HepG2 (cell line): ENCODE data around the gene C13orf46. TPM values are rescaled to one million over a fixed set of nuclear protein-coding genes. Genes with fewer than 3 reads are reported as not detected.

Experiments used
- ATAC-seq: fragments of 200-7000 bp; cut with Tn5 transposase; 3 replicates; pipeline ENCODE4 v1.9.1; 2020; ENCODE audit warnings: mild to moderate bottlenecking, moderate library complexity
- BruUV-seq: library from RNA; stranded (reverse); fragments of 400-500 nt; replicated peaks from 2 replicates; lab custom pipeline; 2021; lab: Mats Ljungman, UMichigan
- CTCF ChIA-PET: fragments of 300-600 bp; formaldehyde crosslinking; extraction: SDS; loops from one replicate; lab custom pipeline; 2021; ENCODE audit warnings: low total read pairs, inconsistent platforms, low intra/inter-chr PET ratio; lab: Yijun Ruan, JAX
- POLR2A ChIA-PET: fragments of 350-600 bp; sonication (Branson Sonifier 250); formaldehyde crosslinking; loops from one replicate; lab custom pipeline; 2020; ENCODE audit warnings: antibody characterized with exemption, inconsistent platforms; lab: Yijun Ruan, JAX
- DNase-seq: peaks from one replicate; pipeline ENCODE4 v3.0.0-alpha.2; 2015; ENCODE audit warnings: low spot score
- FAIRE-seq: peaks from 3 replicates; lab custom pipeline; 2011; peaks lifted over from hg19 to GRCh38; lab: Jason Lieb, UNC
- H2AFZ ChIP-seq: one replicate; pipeline ENCODE4 v1.6.1; 2011; ENCODE audit warnings: low read length, inconsistent platforms
- H3K27ac ChIP-seq: fragments of 300-600 bp; 3 replicates; pipeline ENCODE4 v1.8.0; 2011; ENCODE audit warnings: mixed run types, mild to moderate bottlenecking, mixed read lengths, low read length, inconsistent platforms; ENCODE audit not compliant: insufficient read depth; ENCODE audit errors: extremely low read length
- H3K27me3 ChIP-seq, 2 experiments: fragments of 200-600 bp in 1 of 2; 2 replicates in 1 of 2; 3 replicates in 1 of 2; pipeline versions ENCODE4 v1.6.0 to v1.8.0; 2011; ENCODE audit warnings: low read length in 2 of 2, mild to moderate bottlenecking in 2 of 2, moderate library complexity in 2 of 2, inconsistent platforms in 1 of 2; ENCODE audit not compliant: insufficient read depth in 2 of 2, control insufficient read depth in 1 of 2
- H3K36me3 ChIP-seq, 2 experiments: fragments of 200-600 bp in 1 of 2; replicated peaks in 1 of 2; 2 replicates in 1 of 2; 3 replicates in 1 of 2; pipeline versions ENCODE4 v1.5.1 to v1.8.0; 2011; ENCODE audit warnings: low read length in 2 of 2, inconsistent platforms in 1 of 2; ENCODE audit not compliant: insufficient read depth in 2 of 2, control insufficient read depth in 1 of 2
- H3K4me1 ChIP-seq: 2 replicates; pipeline ENCODE4 v1.5.1; 2012; ENCODE audit warnings: low read length, inconsistent platforms; ENCODE audit not compliant: insufficient read depth
- H3K4me2 ChIP-seq: 2 replicates; pipeline ENCODE4 v1.6.0; 2011; ENCODE audit warnings: low read depth, low read length, inconsistent platforms
- H3K4me3 ChIP-seq, 3 experiments: fragments of 200-600 bp in 1 of 3; sonication (generic), shearing (Covaris generic) in 1 of 3; replicated peaks in 1 of 3; 2 replicates each; pipeline ENCODE4 v1.5.1; 2011 to 2016; ENCODE audit warnings: low read length in 3 of 3, inconsistent platforms in 2 of 3, low read depth in 2 of 3, mild to moderate bottlenecking in 2 of 3, control low read depth in 1 of 3, mixed read lengths in 1 of 3; ENCODE audit not compliant: insufficient read depth in 1 of 3
- H3K79me2 ChIP-seq: one replicate; pipeline ENCODE4 v1.6.1; 2011; ENCODE audit warnings: low read length, inconsistent platforms; ENCODE audit not compliant: insufficient read depth
- H3K9ac ChIP-seq: 2 replicates; pipeline ENCODE4 v1.6.0; 2011; ENCODE audit warnings: mild to moderate bottlenecking, low read depth, low read length, inconsistent platforms; ENCODE audit not compliant: insufficient read depth
- H3K9me3 ChIP-seq: 2 replicates; pipeline ENCODE4 v1.5.1; 2012; ENCODE audit warnings: mild to moderate bottlenecking, low read length
- H4K20me1 ChIP-seq: 2 replicates; pipeline ENCODE4 v1.6.0; 2011; ENCODE audit warnings: inconsistent platforms, mild to moderate bottlenecking, low read length, moderate library complexity; ENCODE audit not compliant: insufficient read depth
- CENPBD1 ChIP-seq: sonication (generic); formaldehyde crosslinking; IDR thresholded peaks from 2 replicates; pipeline ENCODE4 v1.8.0; 2022; ENCODE audit warnings: missing genetic modification reagents, low read depth, mild to moderate bottlenecking, borderline replicate concordance
- CSRNP1 ChIP-seq: sonication (generic); formaldehyde crosslinking; IDR thresholded peaks from 2 replicates; pipeline ENCODE4 v1.8.1; 2023; ENCODE audit warnings: mild to moderate bottlenecking, missing genetic modification reagents
- GZF1 ChIP-seq: sonication (generic); formaldehyde crosslinking; IDR thresholded peaks from 2 replicates; pipeline ENCODE4 v1.5.1; 2020; ENCODE audit warnings: mild to moderate bottlenecking, missing genetic modification reagents
- HNRNPL ChIP-seq: fragments of 200-400 bp; formaldehyde crosslinking; IDR thresholded peaks from 2 replicates; pipeline ENCODE4 v1.6.1; 2017; ENCODE audit warnings: mild to moderate bottlenecking, low read depth, low read length
- NR0B2 ChIP-seq: sonication (generic); formaldehyde crosslinking; IDR thresholded peaks from 2 replicates; pipeline ENCODE4 v1.4.0; 2020; ENCODE audit warnings: mild to moderate bottlenecking, missing genetic modification reagents
- PAF1 ChIP-seq: IDR thresholded peaks from 2 replicates; pipeline ENCODE4 v1.6.1; 2016; ENCODE audit warnings: missing genetic modification reagents, missing compliant biosample characterization
- SP1 ChIP-seq, 2 experiments: fragments of 450-650 bp in 1 of 2; sonication (generic) in 1 of 2; formaldehyde crosslinking in 1 of 2; IDR thresholded peaks; 2 replicates each; pipeline versions ENCODE4 v1.4.0 to v1.6.1; 2016 to 2020; ENCODE audit warnings: missing genetic modification reagents in 1 of 2
- TFDP1 ChIP-seq: IDR thresholded peaks from 2 replicates; pipeline ENCODE4 v1.6.1; 2016; ENCODE audit warnings: missing compliant biosample characterization, missing genetic modification reagents, borderline replicate concordance
- ZFP82 ChIP-seq: sonication (generic); formaldehyde crosslinking; IDR thresholded peaks from 2 replicates; pipeline ENCODE4 v1.5.1; 2020; ENCODE audit warnings: mild to moderate bottlenecking, missing genetic modification reagents, borderline replicate concordance
- ZHX1 ChIP-seq: sonication (generic); formaldehyde crosslinking; IDR thresholded peaks from 2 replicates; pipeline ENCODE4 v1.8.1; 2022; ENCODE audit warnings: low read depth, mild to moderate bottlenecking, missing genetic modification reagents
- ZNF235 ChIP-seq: sonication (generic); formaldehyde crosslinking; IDR thresholded peaks from 2 replicates; pipeline ENCODE4 v1.8.1; 2023; ENCODE audit warnings: mild to moderate bottlenecking, missing genetic modification reagents, borderline replicate concordance
- ZNF446 ChIP-seq: sonication (generic); formaldehyde crosslinking; IDR thresholded peaks from 2 replicates; pipeline ENCODE4 v1.5.0; 2020; ENCODE audit warnings: mild to moderate bottlenecking, missing genetic modification reagents
- WGBS: methylation state at CpG from one replicate; pipeline ENCODE4 v1.1.6; 2017; ENCODE audit warnings: low lambda C conversion rate; 5-methylcytosine and 5-hydroxymethylcytosine counted together
- in situ Hi-C: cut with HindIII; loops from 2 replicates; pipeline ENCODE4 v1.10.0; 2017; ENCODE audit warnings: low pct_unique_long_range_greater_than_20kb; ENCODE audit not compliant: extremely low pct_ligation_motif_present
- intact Hi-C: fragments of 100-400 bp; cut with micrococcal nuclease; formaldehyde crosslinking; loops from one replicate; pipeline ENCODE4 v1.10.0; 2022; ENCODE audit not compliant: unreplicated experiment
- polyA plus RNA-seq, 8 experiments: library from polyadenylated mRNA; depleted of rRNA in 3 of 8; stranded (reverse) in 7 of 8; unstranded in 1 of 8; fragments of >200 nt; fragmentation: Illumina TruSeq in 4 of 8; extraction: Trizol in 4 of 8; gene quantifications; 2 replicates each; pipeline versions ENCODE4 v1.2.1 to v1.2.3, GENCODE V29; 2011 to 2016; ENCODE audit warnings: low read depth in 4 of 8, missing spikeins in 1 of 8, mixed read lengths in 1 of 8; ENCODE audit not compliant: insufficient read depth in 1 of 8
- total RNA-seq, 5 experiments: library from RNA; depleted of rRNA; stranded (reverse); fragments of >200 nt; fragmentation: Illumina TruSeq; extraction: Trizol; gene quantifications; 2 replicates each; pipeline ENCODE4 v1.2.3, GENCODE V29; 2016; ENCODE audit warnings: low read depth in 1 of 5

Gene C13orf46
- total and polyA plus RNA-seq, 2 of the 13 experiments (the other 11 are each of a cell fraction or from before 2014, with no cell fraction given), result 0.01 TPM; not detected in 1

GRCh38 chr13:114002009-114002544, 28.2 kb upstream of the C13orf46 start:
- no peak overlapping the region for H3K4me2 ChIP-seq
- no peak overlapping the region for H2AFZ ChIP-seq
- H3K9ac ChIP-seq, result no peak overlapping the region
- H3K36me3 ChIP-seq, result no peaks in the 10 kb centered on the region
- TF ChIP-seq TFDP1 (CRISPR knock-in tag) (no peak), PAF1 (CRISPR knock-in tag) (no peak), CENPBD1 (CRISPR knock-in tag) (no peak), SP1 (IDR thresholded peaks at IDR 0.05) (no peak), SP1 (CRISPR knock-in tag; IDR thresholded peaks at IDR 0.05) (no peak), NR0B2 (CRISPR knock-in tag) (no peak), HNRNPL (no peak), CSRNP1 (no peak), GZF1 (CRISPR knock-in tag) (no peak), ZFP82 (no peak), ZNF235 (no peak), ZNF446 (CRISPR knock-in tag) (no peak), ZHX1 (CRISPR knock-in tag) (no peak)
- no peaks in the 10 kb centered on the region for H4K20me1 ChIP-seq
- in situ Hi-C loops (no loop called here), intact Hi-C loops (no loop called here)
- H3K27me3 ChIP-seq, result peaks cover 12 to 49% of the 10 kb centered on the region in 2 experiments; a peak in 3 of 5 replicates
- FAIRE-seq, result no peak
- H3K9me3 ChIP-seq, result no peaks in the 10 kb centered on the region
- POLR2A ChIA-PET, result no interaction called here
- CTCF ChIA-PET, result no interaction called here
- no TSS peak for BruUV-seq
- no peak for ATAC-seq
- H3K4me1 ChIP-seq, result no peaks in the 10 kb centered on the region
- H3K79me2 ChIP-seq, result no peaks in the 10 kb centered on the region
- DNase-seq, result no peak
- no peak overlapping the region for H3K4me3 ChIP-seq
- 27% methylated on average over 27 of the region's 27 CpGs for WGBS
- H3K27ac ChIP-seq, result no peak overlapping the region
